ENCODE data around the gene C1QTNF4.

Gene C1QTNF4

GRCh38 chr11:47593934-47594855 lies at the start of gene C1QTNF4:
Gene C1QTNF4 (minus strand): TSS chr11:47594411. CDS start chr11:47590810, 3,601 bp downstream.
- TF ChIP-seq GATA3 (IDR thresholded peaks at IDR 0.05; ENCODE audit: low read depth, low read length) (no peak), GATA2 (IDR thresholded peaks at IDR 0.05; ENCODE audit: low read depth, low read length) (no peak)

GRCh38 chr11:47642099-47642855 lies 48.1 kb upstream of the C1QTNF4 start, which contains the start of gene MTCH2:
Gene MTCH2 (minus strand): TSS chr11:47642559. CDS start chr11:47642465, 94 bp downstream.
- TF ChIP-seq GATA3 (IDR thresholded peaks at IDR 0.05; ENCODE audit: low read depth, low read length) = no peak
- TF ChIP-seq GATA2 (IDR thresholded peaks at IDR 0.05; ENCODE audit: low read depth, low read length) = no peak

- TF ChIP-seq GATA3 (IDR thresholded peaks at IDR 0.05; ENCODE audit: low read depth, low read length) (no peak), GATA2 (IDR thresholded peaks at IDR 0.05; ENCODE audit: low read depth, low read length) (no peak)
These were observed 47.4 kb upstream of the C1QTNF4 start for GRCh38 chr11:47641600-47642098.

GRCh38 chr11:47631473-47631872 lies 37.3 kb upstream of the C1QTNF4 start:
- no peak for TF ChIP-seq GATA3 (IDR thresholded peaks at IDR 0.05; ENCODE audit: low read depth, low read length)
- no peak for TF ChIP-seq GATA2 (IDR thresholded peaks at IDR 0.05; ENCODE audit: low read depth, low read length)

- TF ChIP-seq GATA3 (IDR thresholded peaks at IDR 0.05; ENCODE audit: low read depth, low read length) (no peak), GATA2 (IDR thresholded peaks at IDR 0.05; ENCODE audit: low read depth, low read length) (no peak)
These were observed 33.8 kb upstream of the C1QTNF4 start for GRCh38 chr11:47628026-47628425.

- no peak for TF ChIP-seq GATA2 (IDR thresholded peaks at IDR 0.05; ENCODE audit: low read depth, low read length)
- no peak for TF ChIP-seq GATA3 (IDR thresholded peaks at IDR 0.05; ENCODE audit: low read depth, low read length)
These were observed 32.0 kb upstream of the C1QTNF4 start for GRCh38 chr11:47626234-47626633.

- TF ChIP-seq GATA3 (IDR thresholded peaks at IDR 0.05; ENCODE audit: low read depth, low read length) (no peak), GATA2 (IDR thresholded peaks at IDR 0.05; ENCODE audit: low read depth, low read length) (no peak)
These were observed 26.7 kb upstream of the C1QTNF4 start for GRCh38 chr11:47620836-47621378.

- TF ChIP-seq GATA2 (IDR thresholded peaks at IDR 0.05; ENCODE audit: low read depth, low read length) (no peak), GATA3 (IDR thresholded peaks at IDR 0.05; ENCODE audit: low read depth, low read length) (no peak)
These were observed 23.2 kb upstream of the C1QTNF4 start for GRCh38 chr11:47617417-47617809.

- no peak for TF ChIP-seq GATA2 (IDR thresholded peaks at IDR 0.05; ENCODE audit: low read depth, low read length)
- TF ChIP-seq GATA3 (IDR thresholded peaks at IDR 0.05; ENCODE audit: low read depth, low read length) = no peak
These were observed 22.7 kb upstream of the C1QTNF4 start for GRCh38 chr11:47616726-47617416.

GRCh38 chr11:47615249-47615648 lies 21.0 kb upstream of the C1QTNF4 start:
- TF ChIP-seq GATA2 (IDR thresholded peaks at IDR 0.05; ENCODE audit: low read depth, low read length) (no peak), GATA3 (IDR thresholded peaks at IDR 0.05; ENCODE audit: low read depth, low read length) (no peak)

- TF ChIP-seq GATA3 (IDR thresholded peaks at IDR 0.05; ENCODE audit: low read depth, low read length) (no peak), GATA2 (IDR thresholded peaks at IDR 0.05; ENCODE audit: low read depth, low read length) (no peak)
These were observed 17.2 kb upstream of the C1QTNF4 start for GRCh38 chr11:47611348-47611794.

- no peak for TF ChIP-seq GATA3 (IDR thresholded peaks at IDR 0.05; ENCODE audit: low read depth, low read length)
- no peak for TF ChIP-seq GATA2 (IDR thresholded peaks at IDR 0.05; ENCODE audit: low read depth, low read length)
These were observed 15.5 kb upstream of the C1QTNF4 start for GRCh38 chr11:47609675-47610074.

GRCh38 chr11:47607380-47607779 lies 13.2 kb upstream of the C1QTNF4 start:
- no peak for TF ChIP-seq GATA3 (IDR thresholded peaks at IDR 0.05; ENCODE audit: low read depth, low read length)
- no peak for TF ChIP-seq GATA2 (IDR thresholded peaks at IDR 0.05; ENCODE audit: low read depth, low read length)
